Uterus (tissue), 4 donors: Measurements from ENCODE around the gene PLCB2. TPM values are rescaled to one million over a fixed set of nuclear protein-coding genes. Genes with fewer than 3 reads are reported as not detected.

Experiments used
- DNase-seq, 2 donors: peaks; one replicate each; pipeline ENCODE4 v3.0.0-alpha.2; 2019 to 2020
- H3K27ac ChIP-seq, 2 donors: fragments of 200-600 bp; sonication (generic); 1 replicate in 1 of 2; 2 replicates in 1 of 2; pipeline ENCODE4 v1.5.1; 2016 to 2018
- H3K27me3 ChIP-seq, 2 donors: fragments of 200-600 bp; sonication (generic); one replicate each; pipeline ENCODE4 v1.5.1; 2018 to 2019; ENCODE audit warnings: control low read depth in 1 of 2
- H3K36me3 ChIP-seq, 2 donors: fragments of 200-600 bp; sonication (generic); one replicate each; pipeline ENCODE4 v1.5.1; 2019; ENCODE audit warnings: control low read depth in 1 of 2
- H3K4me1 ChIP-seq, 2 donors: fragments of 200-600 bp; sonication (generic); one replicate each; pipeline ENCODE4 v1.5.1; 2018 to 2019; ENCODE audit warnings: control low read depth in 1 of 2
- H3K4me3 ChIP-seq, 2 donors: fragments of 200-600 bp; sonication (generic); 1 replicate in 1 of 2; 2 replicates in 1 of 2; pipeline ENCODE4 v1.5.1; 2018 to 2019; ENCODE audit warnings: mild to moderate bottlenecking in 1 of 2
- H3K9me3 ChIP-seq, 2 donors: fragments of 200-600 bp; sonication (generic); one replicate each; pipeline ENCODE4 v1.5.1; 2019; ENCODE audit warnings: control low read depth in 1 of 2
- POLR2A ChIP-seq, 2 donors: fragments of 450-650 bp; IDR thresholded peaks; one replicate each; pipeline ENCODE4 v1.6.1; 2016; ENCODE audit warnings: antibody characterized with exemption in 2 of 2, mild to moderate bottlenecking in 1 of 2, moderate library complexity in 1 of 2
- intact Hi-C: fragments of 100-400 bp; cut with DNase I; formaldehyde crosslinking; loops from one replicate; pipeline ENCODE4 v1.15.1; 2023; ENCODE audit warnings: low total_unique reads
- total RNA-seq, 4 donors: library from RNA; depleted of rRNA in 3 of 4; stranded (reverse); fragments of >200 nt in 3 of 4; gene quantifications; one replicate each; pipeline versions ENCODE4 v1.1.0 to v1.2.4, GENCODE V29; 2014 to 2023
- TF ChIP-seq, protein P1 (sequence below), 4 experiments: fragments of 200-600 bp in 2 of 4; fragments of 450-650 bp in 2 of 4; sonication (generic) in 2 of 4; IDR thresholded peaks; one replicate each; pipeline ENCODE4 v1.5.1; 2016 to 2019; ENCODE audit warnings: antibody characterized with exemption in 4 of 4, mild to moderate bottlenecking in 2 of 4, moderate library complexity in 1 of 4
- donor health status: DM: yes; HTN: yes; CAD: no.

PLCB2 gene
- total RNA-seq, 4 donors from 2014 or later: 3.5 to 19.0 (median 9.3) TPM

DNA sequence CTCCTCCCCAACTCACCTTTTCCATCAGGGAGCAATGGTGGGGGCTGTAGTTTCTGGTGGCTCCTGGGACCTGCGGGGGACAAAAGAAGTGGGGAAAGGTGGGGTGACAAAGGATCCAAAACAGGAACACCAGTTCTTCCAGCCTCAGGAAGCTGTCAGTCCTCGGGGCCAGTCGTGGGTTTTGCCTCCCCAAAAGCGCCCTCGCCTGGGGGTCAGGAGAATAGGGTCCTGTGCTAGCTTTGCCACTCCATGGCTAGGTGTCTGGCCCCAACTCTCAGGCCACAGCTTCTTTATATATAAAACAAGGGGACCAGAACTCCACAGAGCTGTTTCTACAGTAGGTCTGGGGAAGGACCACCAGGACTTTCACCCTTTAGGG, 29.0 kb upstream of the PLCB2 start:
- Histone ChIP-seq H3K27ac (peak overlapping the region; percentile 96 to 97), H3K4me3 (no peak overlapping the region), H3K4me1 (peaks cover 7 to 26% of the 10 kb centered on the region in 2 donors), H3K9me3 (no peaks in the 10 kb centered on the region), H3K27me3 (no peaks in the 10 kb centered on the region), H3K36me3 (no peaks in the 10 kb centered on the region)
- intact Hi-C loops: no loop called here
- TF ChIP-seq POLR2A (IDR thresholded peaks at IDR 0.05): no peak
- TF ChIP-seq, protein P1, sequence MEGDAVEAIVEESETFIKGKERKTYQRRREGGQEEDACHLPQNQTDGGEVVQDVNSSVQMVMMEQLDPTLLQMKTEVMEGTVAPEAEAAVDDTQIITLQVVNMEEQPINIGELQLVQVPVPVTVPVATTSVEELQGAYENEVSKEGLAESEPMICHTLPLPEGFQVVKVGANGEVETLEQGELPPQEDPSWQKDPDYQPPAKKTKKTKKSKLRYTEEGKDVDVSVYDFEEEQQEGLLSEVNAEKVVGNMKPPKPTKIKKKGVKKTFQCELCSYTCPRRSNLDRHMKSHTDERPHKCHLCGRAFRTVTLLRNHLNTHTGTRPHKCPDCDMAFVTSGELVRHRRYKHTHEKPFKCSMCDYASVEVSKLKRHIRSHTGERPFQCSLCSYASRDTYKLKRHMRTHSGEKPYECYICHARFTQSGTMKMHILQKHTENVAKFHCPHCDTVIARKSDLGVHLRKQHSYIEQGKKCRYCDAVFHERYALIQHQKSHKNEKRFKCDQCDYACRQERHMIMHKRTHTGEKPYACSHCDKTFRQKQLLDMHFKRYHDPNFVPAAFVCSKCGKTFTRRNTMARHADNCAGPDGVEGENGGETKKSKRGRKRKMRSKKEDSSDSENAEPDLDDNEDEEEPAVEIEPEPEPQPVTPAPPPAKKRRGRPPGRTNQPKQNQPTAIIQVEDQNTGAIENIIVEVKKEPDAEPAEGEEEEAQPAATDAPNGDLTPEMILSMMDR (IDR thresholded peaks at IDR 0.05): no peak
- DNase-seq: no peak

DNA sequence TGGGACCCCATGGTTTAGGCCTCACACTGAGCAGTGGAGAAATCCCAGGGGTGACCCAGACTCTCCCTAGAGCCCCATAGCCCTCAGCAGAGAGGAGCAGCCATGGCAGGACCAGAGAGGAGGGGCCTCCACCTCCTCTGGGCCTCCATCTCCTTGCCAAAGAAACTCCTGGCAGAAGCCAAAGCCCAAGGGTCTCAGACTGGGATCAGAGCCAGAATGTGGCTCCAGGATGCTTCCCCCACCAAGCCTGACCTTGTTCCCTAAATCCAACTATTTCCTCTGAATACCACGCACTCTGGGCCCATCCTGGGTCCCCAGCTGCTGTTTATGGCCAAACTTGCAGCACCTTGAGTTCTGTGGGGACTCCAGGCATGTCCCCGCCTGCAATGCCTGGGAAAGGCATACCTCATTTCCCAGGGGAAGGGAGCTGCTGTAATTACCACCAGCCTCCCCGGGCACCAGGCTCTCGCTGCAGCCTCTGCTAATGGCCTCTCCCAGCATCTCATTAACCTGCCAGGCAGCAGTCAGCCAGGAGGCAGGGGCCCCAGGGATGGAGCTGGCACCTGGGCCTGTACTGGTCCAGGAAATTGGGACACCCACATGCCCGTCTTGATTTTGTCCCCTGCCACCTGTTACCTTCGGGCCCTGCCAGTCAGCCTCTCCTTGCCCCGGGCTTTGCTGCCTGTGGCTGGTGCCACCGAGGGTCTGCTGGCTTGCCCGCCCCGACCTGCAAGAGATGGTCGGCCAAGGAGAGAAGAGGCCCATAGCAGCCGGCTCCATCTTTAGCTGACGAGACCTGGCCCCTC, 28.4 kb upstream of the PLCB2 start:
- H3K27ac ChIP-seq: peak overlapping the region in 1 of 2 donors; percentile 97
- H3K27me3 ChIP-seq: no peaks in the 10 kb centered on the region
- DNase-seq: no peak
- TF ChIP-seq POLR2A (IDR thresholded peaks at IDR 0.05): no peak
- TF ChIP-seq, protein P1 (IDR thresholded peaks at IDR 0.05): no peak
- H3K4me1 ChIP-seq: peaks cover 6 to 26% of the 10 kb centered on the region in 2 donors
- H3K4me3 ChIP-seq: no peak overlapping the region
- H3K36me3 ChIP-seq: no peaks in the 10 kb centered on the region
- intact Hi-C loops: no loop called here
- no peaks in the 10 kb centered on the region for H3K9me3 ChIP-seq

DNA sequence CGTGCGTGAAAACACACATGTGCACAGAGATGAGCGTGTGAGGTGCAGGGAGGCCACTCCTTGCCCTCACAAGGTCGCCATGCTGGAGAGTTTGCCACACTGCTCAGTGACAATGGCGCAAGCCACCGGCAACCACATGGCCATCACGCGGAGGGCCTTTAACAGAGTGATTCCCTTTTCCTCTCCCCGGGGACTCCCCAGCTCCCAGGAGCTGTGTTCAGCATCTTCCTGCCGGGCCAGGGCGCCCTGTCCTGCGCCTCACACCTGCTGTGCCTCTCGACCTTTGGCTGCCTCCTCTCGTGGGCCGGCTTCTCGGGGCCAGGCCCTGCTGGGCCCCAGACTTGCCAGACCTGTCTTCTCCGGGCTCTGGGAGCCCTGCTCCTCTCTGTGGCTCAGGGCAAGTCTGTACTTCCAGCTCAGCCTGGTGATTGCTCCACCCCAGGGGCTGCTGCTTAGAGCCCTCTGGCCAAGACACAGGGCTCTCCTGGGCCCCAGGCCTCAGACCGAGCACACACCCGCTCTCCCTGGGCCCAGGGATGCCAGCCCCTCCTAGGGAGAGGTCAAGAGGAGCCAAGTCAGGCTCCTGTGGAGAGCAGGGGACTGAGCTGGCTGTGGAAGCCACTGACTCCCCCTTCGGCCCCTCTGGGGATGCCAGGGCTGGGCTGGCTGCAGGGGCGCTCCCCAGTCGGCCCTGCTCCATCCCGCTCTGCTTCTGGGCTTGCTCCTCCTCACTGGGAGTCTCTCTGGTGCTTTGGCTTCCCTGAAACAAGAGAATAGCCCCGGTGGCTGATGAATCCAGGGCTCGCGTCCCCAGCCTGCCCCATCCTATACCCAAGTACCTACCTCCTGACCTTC, 27.4 kb upstream of the PLCB2 start:
- Histone ChIP-seq H3K27ac (peak overlapping the region; percentile 31 to 69), H3K4me3 (no peak overlapping the region), H3K36me3 (no peaks in the 10 kb centered on the region), H3K4me1 (peaks cover 4 to 35% of the 10 kb centered on the region in 2 donors), H3K9me3 (no peaks in the 10 kb centered on the region), H3K27me3 (no peaks in the 10 kb centered on the region)
- intact Hi-C loops: no loop called here
- no peak for DNase-seq
- TF ChIP-seq POLR2A (IDR thresholded peaks at IDR 0.05): no peak

DNA sequence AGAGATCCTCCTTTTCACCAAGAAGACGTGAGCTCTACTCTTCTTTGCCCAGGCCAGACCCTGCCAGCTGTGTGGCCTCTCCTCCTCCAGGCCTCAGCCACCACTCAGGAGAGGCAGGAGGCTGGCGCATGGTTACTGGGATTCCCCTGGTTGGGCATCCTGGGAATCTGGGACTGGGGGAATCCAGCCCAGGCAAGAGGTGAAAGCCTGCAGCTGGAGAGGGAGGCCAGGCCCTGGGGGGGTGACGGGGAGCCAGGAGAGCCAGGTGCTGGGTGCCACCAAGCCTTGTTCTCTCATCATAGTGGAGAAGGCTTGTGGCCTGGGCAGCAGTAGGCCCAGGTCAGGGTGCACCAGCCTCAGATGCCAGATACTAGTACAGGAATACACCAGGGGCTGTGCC, 26.8 kb upstream of the PLCB2 start:
- peaks cover 4 to 38% of the 10 kb centered on the region in 2 donors for H3K4me1 ChIP-seq
- DNase-seq: no peak
- peak overlapping the region; percentile 68 to 69 for H3K27ac ChIP-seq
- H3K36me3 ChIP-seq: no peaks in the 10 kb centered on the region
- H3K27me3 ChIP-seq: no peaks in the 10 kb centered on the region
- H3K9me3 ChIP-seq: no peaks in the 10 kb centered on the region
- intact Hi-C loops: no loop called here
- no peak overlapping the region for H3K4me3 ChIP-seq
- no peak for TF ChIP-seq POLR2A (IDR thresholded peaks at IDR 0.05)
- TF ChIP-seq, protein P1 (IDR thresholded peaks at IDR 0.05): no peak

DNA sequence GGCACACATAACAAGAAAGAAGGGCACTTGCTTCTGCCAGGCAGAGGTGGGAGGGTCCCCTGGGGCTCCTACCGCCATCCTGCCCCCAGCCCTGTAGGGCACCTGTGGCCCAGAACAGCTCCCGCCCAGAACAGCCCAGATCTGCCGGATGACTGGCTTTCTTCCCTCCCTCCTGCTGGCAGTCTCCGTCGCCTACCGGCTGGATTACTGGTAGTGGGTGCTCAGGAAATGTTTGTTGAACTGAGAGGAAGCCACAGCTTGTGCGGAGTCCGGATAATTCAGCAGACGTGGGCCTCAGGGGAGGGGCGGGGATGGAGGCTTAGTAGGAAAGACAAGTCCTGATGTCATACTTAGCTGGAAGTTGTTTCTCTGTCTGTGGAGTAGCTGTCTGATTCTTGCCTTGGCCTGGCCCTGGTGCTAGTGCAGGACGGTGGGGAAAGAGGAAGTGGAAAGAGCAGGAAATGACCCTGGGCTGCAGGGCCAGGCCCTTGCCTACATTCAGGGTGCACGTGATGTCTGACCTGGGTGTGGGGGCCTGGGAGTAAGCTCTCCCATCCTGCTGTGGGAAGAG, 26.3 kb upstream of the PLCB2 start:
- peaks cover 4 to 33% of the 10 kb centered on the region in 2 donors for H3K4me1 ChIP-seq
- H3K27ac ChIP-seq: peak overlapping the region; percentile 68 to 69
- no peaks in the 10 kb centered on the region for H3K9me3 ChIP-seq

More for the DNA sequence above, 26.3 kb upstream of the PLCB2 start:
- peak in 1 of 2 donors; percentile 51 for DNase-seq
- intact Hi-C loops: no loop called here
- TF ChIP-seq POLR2A (IDR thresholded peaks at IDR 0.05): no peak
- TF ChIP-seq, protein P1 (IDR thresholded peaks at IDR 0.05): no peak
- no peaks in the 10 kb centered on the region for H3K36me3 ChIP-seq
- H3K4me3 ChIP-seq: no peak overlapping the region
- no peaks in the 10 kb centered on the region for H3K27me3 ChIP-seq
